Astrocyte (in vitro differentiated cells and primary cell): ENCODE measurements around the gene LAYN. TPM values are rescaled to one million over a fixed set of nuclear protein-coding genes. Genes with fewer than 3 reads are reported as not detected.

Experiments
- DNase-seq: peaks from one replicate; pipeline ENCODE4 v3.0.0-alpha.2; 2010; ENCODE audit warnings: low read depth
- FAIRE-seq: peaks from 2 replicates; lab custom pipeline; 2011; peaks lifted over from hg19 to GRCh38; lab: Jason Lieb, UNC
- H2AFZ ChIP-seq: 2 replicates; pipeline ENCODE4 v1.6.0; 2012; ENCODE audit warnings: low read depth, low read length, inconsistent platforms
- H3K27ac ChIP-seq: 2 replicates; pipeline ENCODE4 v1.5.1; 2011; ENCODE audit warnings: low read depth, low read length, inconsistent platforms
- H3K27me3 ChIP-seq: 2 replicates; pipeline ENCODE4 v1.6.0; 2011; ENCODE audit warnings: low read length, inconsistent platforms; ENCODE audit not compliant: insufficient read depth
- H3K36me3 ChIP-seq: 2 replicates; pipeline ENCODE4 v1.5.1; 2011; ENCODE audit warnings: low read length, inconsistent platforms; ENCODE audit not compliant: insufficient read depth
- H3K4me1 ChIP-seq: 2 replicates; pipeline ENCODE4 v1.5.1; 2011; ENCODE audit warnings: low read length, inconsistent platforms; ENCODE audit not compliant: insufficient read depth
- H3K4me2 ChIP-seq: 2 replicates; pipeline ENCODE4 v1.6.0; 2012; ENCODE audit warnings: low read length, inconsistent platforms
- H3K4me3 ChIP-seq: 2 replicates; pipeline ENCODE4 v1.5.1; 2011; ENCODE audit warnings: low read depth, mild to moderate bottlenecking, low read length, inconsistent platforms; ENCODE audit not compliant: insufficient read depth
- H3K79me2 ChIP-seq: 2 replicates; pipeline ENCODE4 v1.6.0; 2012; ENCODE audit warnings: mild to moderate bottlenecking, low read length, inconsistent platforms; ENCODE audit not compliant: insufficient read depth
- H3K9ac ChIP-seq: 2 replicates; pipeline ENCODE4 v1.6.0; 2012; ENCODE audit warnings: mild to moderate bottlenecking, low read length, inconsistent platforms
- H3K9me3 ChIP-seq: 2 replicates; pipeline ENCODE4 v1.5.1; 2012; ENCODE audit warnings: low read depth, mild to moderate bottlenecking, low read length, inconsistent platforms; ENCODE audit not compliant: insufficient read depth
- H4K20me1 ChIP-seq: 2 replicates; pipeline ENCODE4 v1.6.0; 2012; ENCODE audit warnings: low read length, inconsistent platforms; ENCODE audit not compliant: insufficient read depth
- H3K27ac Mint-ChIP-seq: one replicate; pipeline ENCODE4 v1.8.0; 2021; ENCODE audit warnings: mild to moderate bottlenecking, mixed read lengths; ENCODE audit not compliant: unreplicated experiment
- H3K27me3 Mint-ChIP-seq: one replicate; pipeline ENCODE4 v1.8.0; 2021; ENCODE audit warnings: low read depth, mixed read lengths; ENCODE audit not compliant: unreplicated experiment
- H3K36me3 Mint-ChIP-seq: one replicate; pipeline ENCODE4 v1.8.0; 2021; ENCODE audit warnings: low read depth, mixed read lengths; ENCODE audit not compliant: unreplicated experiment
- H3K4me1 Mint-ChIP-seq: one replicate; pipeline ENCODE4 v1.8.0; 2021; ENCODE audit warnings: low read depth, mixed read lengths; ENCODE audit not compliant: unreplicated experiment
- H3K4me3 Mint-ChIP-seq: one replicate; pipeline ENCODE4 v1.8.0; 2021; ENCODE audit warnings: mild to moderate bottlenecking, moderate library complexity, mixed read lengths; ENCODE audit not compliant: unreplicated experiment
- H3K9me3 Mint-ChIP-seq: one replicate; pipeline ENCODE4 v1.8.0; 2021; ENCODE audit warnings: mild to moderate bottlenecking, mixed read lengths; ENCODE audit not compliant: unreplicated experiment
- CTCF ChIP-seq: IDR thresholded peaks from 2 replicates; pipeline ENCODE4 v1.5.1; 2011; ENCODE audit warnings: low read depth, mild to moderate bottlenecking, inconsistent platforms, low read length, moderate library complexity; ENCODE audit not compliant: insufficient read depth
- EZH2 ChIP-seq: IDR thresholded peaks from 2 replicates; pipeline ENCODE4 v1.6.1; 2012; ENCODE audit warnings: mild to moderate bottlenecking, low read length, inconsistent platforms; ENCODE audit not compliant: insufficient read depth
- total RNA-seq: library from RNA; stranded (reverse); gene quantifications from 2 replicates; pipeline ENCODE4 v1.2.1, GENCODE V29; 2021

LAYN gene
- total RNA-seq, 1 donor from 2014 or later = 54.5 TPM

- H4K20me1 ChIP-seq = no peaks in the 10 kb centered on the region
- H2AFZ ChIP-seq = no peak overlapping the region
- peaks cover 32% of the 10 kb centered on the region for H3K4me1 ChIP-seq
- Mint-ChIP-seq H3K4me3 (no peak overlapping the region), H3K27ac (peak overlapping the region; percentile 2), H3K36me3 (no peaks in the 10 kb centered on the region), H3K27me3 (no peaks in the 10 kb centered on the region), H3K4me1 (peaks cover 56% of the 10 kb centered on the region), H3K9me3 (no peaks in the 10 kb centered on the region)
- H3K79me2 ChIP-seq = no peaks in the 10 kb centered on the region
- no peak overlapping the region for H3K9ac ChIP-seq
- no peak for DNase-seq
- no peak overlapping the region for H3K4me3 ChIP-seq
- no peak overlapping the region for H3K27ac ChIP-seq
- no peaks in the 10 kb centered on the region for H3K9me3 ChIP-seq
- TF ChIP-seq CTCF (no peak), EZH2 (no peak)
- no peaks in the 10 kb centered on the region for H3K36me3 ChIP-seq
- no peak for FAIRE-seq
- no peaks in the 10 kb centered on the region for H3K27me3 ChIP-seq
- H3K4me2 ChIP-seq = no peak overlapping the region
These were observed 15.1 kb upstream of the LAYN start for GRCh38 chr11:111525456-111525855.

GRCh38 chr11:111526501-111526900 lies 14.0 kb upstream of the LAYN start:
- H3K36me3 ChIP-seq = no peaks in the 10 kb centered on the region
- H3K4me2 ChIP-seq = peak overlapping the region; percentile 25
- H3K9me3 ChIP-seq = no peaks in the 10 kb centered on the region
- H3K79me2 ChIP-seq = no peaks in the 10 kb centered on the region
- no peaks in the 10 kb centered on the region for H4K20me1 ChIP-seq
- peaks cover 51% of the 10 kb centered on the region for H3K4me1 Mint-ChIP-seq
- peak overlapping the region; percentile 63 for H3K27ac Mint-ChIP-seq
- H3K9me3 Mint-ChIP-seq = no peaks in the 10 kb centered on the region
- FAIRE-seq = peak; percentile 34
- H3K9ac ChIP-seq = no peak overlapping the region
- H3K4me3 Mint-ChIP-seq = no peak overlapping the region
- no peak overlapping the region for H2AFZ ChIP-seq
- no peaks in the 10 kb centered on the region for H3K36me3 Mint-ChIP-seq
- TF ChIP-seq CTCF = no peak
- no peak for TF ChIP-seq EZH2
- no peaks in the 10 kb centered on the region for H3K27me3 ChIP-seq
- H3K4me1 ChIP-seq = peaks cover 26% of the 10 kb centered on the region
- H3K4me3 ChIP-seq = no peak overlapping the region
- DNase-seq = peak; percentile 89
- H3K27ac ChIP-seq = peak overlapping the region; percentile 31
- no peaks in the 10 kb centered on the region for H3K27me3 Mint-ChIP-seq

- Histone ChIP-seq H3K4me2 (no peak overlapping the region), H2AFZ (no peak overlapping the region), H3K4me1 (peaks cover 29% of the 10 kb centered on the region), H3K4me3 (no peak overlapping the region), H3K9me3 (no peaks in the 10 kb centered on the region), H3K27ac (no peak overlapping the region), H3K9ac (no peak overlapping the region), H3K27me3 (no peaks in the 10 kb centered on the region), H4K20me1 (no peaks in the 10 kb centered on the region), H3K36me3 (no peaks in the 10 kb centered on the region), H3K79me2 (no peaks in the 10 kb centered on the region)
- DNase-seq (no peak), FAIRE-seq (no peak)
- Mint-ChIP-seq H3K27me3 (no peaks in the 10 kb centered on the region), H3K36me3 (no peaks in the 10 kb centered on the region), H3K9me3 (no peaks in the 10 kb centered on the region), H3K4me1 (peaks cover 57% of the 10 kb centered on the region), H3K4me3 (peak overlapping the region; percentile 1), H3K27ac (peak overlapping the region; percentile 72)
- no peak for TF ChIP-seq CTCF
- no peak for TF ChIP-seq EZH2
These were observed 13.2 kb upstream of the LAYN start for GRCh38 chr11:111527279-111527678.
